Stomach (tissue), 9 donors: ENCODE measurements around the gene OPCML. TPM values are rescaled to one million over a fixed set of nuclear protein-coding genes. Genes with fewer than 3 reads are reported as not detected.
A peak's percentile ranks its signal among the peaks of the same experiment; 100 is the strongest.

Experiments
- DNase-seq, 2 donors: peaks; one replicate each; pipeline versions ENCODE4 v3.0.0 to v3.0.0-alpha.2; 2013 to 2019
- H3K27ac ChIP-seq, 5 donors: fragments of 200-600 bp in 4 of 5; sonication (generic) in 4 of 5; one replicate each; pipeline ENCODE4 v1.5.1; 2013 to 2019; ENCODE audit warnings: mild to moderate bottlenecking in 1 of 5, moderate library complexity in 1 of 5
- H3K27me3 ChIP-seq, 3 donors: fragments of 200-600 bp; sonication (generic); one replicate each; pipeline ENCODE4 v1.5.1; 2017 to 2019; ENCODE audit warnings: mixed run types in 1 of 3
- H3K36me3 ChIP-seq, 4 donors: fragments of 200-600 bp; sonication (generic); 1 replicate in 3 of 4; 2 replicates in 1 of 4; pipeline ENCODE4 v1.5.1; 2016 to 2019
- H3K4me1 ChIP-seq, 4 donors: fragments of 200-600 bp; sonication (generic); one replicate each; pipeline ENCODE4 v1.5.1; 2016 to 2019
- H3K4me3 ChIP-seq, 4 donors: fragments of 200-600 bp; sonication (generic) in 3 of 4; one replicate each; pipeline ENCODE4 v1.5.1; 2016 to 2019; ENCODE audit warnings: mild to moderate bottlenecking in 1 of 4
- H3K9me3 ChIP-seq, 4 donors: fragments of 200-600 bp; sonication (generic); one replicate each; pipeline ENCODE4 v1.5.1; 2016 to 2019
- EP300 ChIP-seq: sonication (generic); formaldehyde crosslinking; IDR thresholded peaks from one replicate; pipeline ENCODE4 v1.6.1; 2017; ENCODE audit warnings: antibody characterized with exemption
- POLR2A ChIP-seq, 4 donors: fragments of 450-650 bp; IDR thresholded peaks; one replicate each; pipeline ENCODE4 v1.6.1; 2016; ENCODE audit warnings: antibody characterized with exemption in 4 of 4, control low read depth in 2 of 4, mild to moderate bottlenecking in 1 of 4, moderate library complexity in 1 of 4
- POLR2AphosphoS5 ChIP-seq, 3 donors: sonication (generic); formaldehyde crosslinking; IDR thresholded peaks; one replicate each; pipeline ENCODE4 v1.6.1; 2016; ENCODE audit warnings: antibody characterized with exemption in 3 of 3
- WGBS, 5 donors: extraction: QIAGEN DNeasy Blood & Tissue Kit in 3 of 5; methylation state at CpG; one replicate each; pipeline versions ENCODE4 v1.1.5 to v1.1.7; 2013 to 2018; 5-methylcytosine and 5-hydroxymethylcytosine counted together
- intact Hi-C: fragments of 100-400 bp; cut with DNase I; formaldehyde crosslinking; loops from one replicate; pipeline ENCODE4 v1.15.1; 2023; ENCODE audit warnings: low total_unique reads
- polyA plus RNA-seq, 3 donors: library from polyadenylated mRNA; stranded (reverse); fragments of 200-250 nt; gene quantifications; one replicate each; pipeline ENCODE4 v1.2.3, GENCODE V29; 2013
- total RNA-seq, 5 donors: library from RNA; depleted of rRNA; stranded (reverse); fragments of >200 nt; gene quantifications; one replicate each; pipeline versions ENCODE4 v1.1.0 to v1.2.3, GENCODE V29; 2014 to 2016
- TF ChIP-seq, protein P1 (sequence below), 7 experiments: fragments of 450-650 bp in 4 of 7; fragments of 200-600 bp in 3 of 7; sonication (generic) in 3 of 7; IDR thresholded peaks; one replicate each; pipeline ENCODE4 v1.5.1; 2016 to 2019; ENCODE audit warnings: antibody characterized with exemption in 7 of 7, control low read depth in 2 of 7, mild to moderate bottlenecking in 1 of 7
- donor health status: healthy with polysubstance abuse.
- donor health status: Bipolar disorder and iron deficiency.
- donor health status: healthy.

The OPCML gene
- total and polyA plus RNA-seq, 8 donors, result 0.03 to 0.92 (median 0.55) TPM; not detected in 3

DNA sequence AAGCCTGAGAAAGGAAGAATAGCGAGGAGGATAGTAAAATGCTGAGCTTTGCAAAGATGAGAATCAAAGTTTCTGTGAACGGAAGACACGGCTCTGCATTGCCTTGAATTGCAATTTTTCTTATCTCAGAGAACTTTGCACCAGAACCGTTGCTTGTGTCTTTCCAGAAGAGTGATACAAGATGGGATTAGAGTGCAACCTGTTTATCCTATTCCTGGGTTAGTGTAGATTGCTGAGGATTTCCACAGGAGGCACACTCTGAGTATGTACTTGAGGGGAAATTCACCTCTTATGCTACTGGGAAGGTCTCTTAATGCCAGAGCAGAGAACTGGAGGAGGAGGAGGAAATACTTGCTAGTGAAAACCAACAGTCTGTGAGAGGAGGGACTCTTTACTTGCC lies 377.5 kb downstream of the OPCML start:
- Histone ChIP-seq H3K27ac (no peak overlapping the region), H3K4me1 (no peaks in the 10 kb centered on the region), H3K27me3 (peaks cover 0 to 41% (median 11%) of the 10 kb centered on the region in 3 donors), H3K4me3 (no peak overlapping the region), H3K9me3 (no peaks in the 10 kb centered on the region), H3K36me3 (no peaks in the 10 kb centered on the region)
- intact Hi-C loops, result no loop called here
- TF ChIP-seq, protein P1, sequence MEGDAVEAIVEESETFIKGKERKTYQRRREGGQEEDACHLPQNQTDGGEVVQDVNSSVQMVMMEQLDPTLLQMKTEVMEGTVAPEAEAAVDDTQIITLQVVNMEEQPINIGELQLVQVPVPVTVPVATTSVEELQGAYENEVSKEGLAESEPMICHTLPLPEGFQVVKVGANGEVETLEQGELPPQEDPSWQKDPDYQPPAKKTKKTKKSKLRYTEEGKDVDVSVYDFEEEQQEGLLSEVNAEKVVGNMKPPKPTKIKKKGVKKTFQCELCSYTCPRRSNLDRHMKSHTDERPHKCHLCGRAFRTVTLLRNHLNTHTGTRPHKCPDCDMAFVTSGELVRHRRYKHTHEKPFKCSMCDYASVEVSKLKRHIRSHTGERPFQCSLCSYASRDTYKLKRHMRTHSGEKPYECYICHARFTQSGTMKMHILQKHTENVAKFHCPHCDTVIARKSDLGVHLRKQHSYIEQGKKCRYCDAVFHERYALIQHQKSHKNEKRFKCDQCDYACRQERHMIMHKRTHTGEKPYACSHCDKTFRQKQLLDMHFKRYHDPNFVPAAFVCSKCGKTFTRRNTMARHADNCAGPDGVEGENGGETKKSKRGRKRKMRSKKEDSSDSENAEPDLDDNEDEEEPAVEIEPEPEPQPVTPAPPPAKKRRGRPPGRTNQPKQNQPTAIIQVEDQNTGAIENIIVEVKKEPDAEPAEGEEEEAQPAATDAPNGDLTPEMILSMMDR (IDR thresholded peaks at IDR 0.05), result no peak
- TF ChIP-seq POLR2AphosphoS5 (IDR thresholded peaks at IDR 0.05), result no peak
- no peak for TF ChIP-seq POLR2A (IDR thresholded peaks at IDR 0.05)
- TF ChIP-seq EP300, result no peak
- DNase-seq, result no peak
- WGBS, 5 donors, result 48 to 65% (median 52%) methylated on average over 4 of the region's 4 CpGs

DNA sequence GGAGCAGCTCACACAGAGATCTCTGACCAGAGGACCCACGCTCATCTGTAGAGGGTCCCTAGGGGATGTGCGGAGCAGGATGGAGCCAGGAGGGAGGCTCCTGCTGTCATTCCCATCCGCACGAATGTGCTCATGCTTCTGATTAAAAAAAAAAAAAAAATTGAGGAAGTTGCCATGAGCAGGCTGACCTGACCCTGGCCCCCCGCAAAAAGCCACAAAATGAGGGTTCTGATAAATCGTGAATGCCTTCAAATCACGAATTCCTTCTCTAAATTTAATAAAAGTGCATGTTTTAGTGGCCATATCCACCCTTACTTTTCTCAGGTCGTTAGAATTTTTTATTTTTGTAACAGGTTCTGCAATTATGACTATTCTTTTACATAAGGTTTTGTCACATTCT lies 378.2 kb downstream of the OPCML start:
- intact Hi-C loops, result no loop called here
- TF ChIP-seq POLR2AphosphoS5 (IDR thresholded peaks at IDR 0.05) (no peak), POLR2A (IDR thresholded peaks at IDR 0.05) (no peak), EP300 (no peak)
- TF ChIP-seq, protein P1 (IDR thresholded peaks at IDR 0.05), result no peak
- Histone ChIP-seq H3K27me3 (peaks cover 0 to 41% (median 11%) of the 10 kb centered on the region in 3 donors), H3K4me3 (no peak overlapping the region), H3K27ac (no peak overlapping the region), H3K9me3 (no peaks in the 10 kb centered on the region), H3K4me1 (no peaks in the 10 kb centered on the region), H3K36me3 (no peaks in the 10 kb centered on the region)
- WGBS, 5 donors, result 66 to 84% (median 76%) methylated on average over 8 of the region's 8 CpGs
- DNase-seq, result no peak

DNA sequence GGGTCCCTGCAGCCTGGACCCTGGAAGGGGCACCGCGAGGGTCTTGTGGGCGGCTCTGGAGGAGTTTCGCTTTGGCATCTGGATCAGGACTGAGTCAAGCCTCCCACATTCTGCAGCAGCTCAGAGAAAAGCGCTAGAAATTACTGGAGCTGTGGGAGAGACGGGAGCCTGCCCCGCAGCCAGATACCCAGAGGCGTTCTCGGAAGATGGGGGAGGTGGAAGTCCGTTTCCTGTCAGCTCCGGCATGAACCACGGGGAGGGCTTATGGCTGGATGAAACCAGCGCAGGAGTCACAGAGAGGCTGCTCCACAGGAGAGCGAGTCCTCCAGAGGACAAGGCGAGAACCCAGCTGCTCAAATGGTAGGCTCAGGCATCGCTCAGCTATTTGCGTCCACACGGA lies 379.3 kb downstream of the OPCML start:
- no peaks in the 10 kb centered on the region for H3K9me3 ChIP-seq
- no peak overlapping the region for H3K27ac ChIP-seq
- H3K4me3 ChIP-seq, result no peak overlapping the region
- peak in 1 of 2 donors; percentile 28 for DNase-seq
- 74 to 85% (median 78%) methylated on average over 18 of the region's 18 CpGs for WGBS, 5 donors
- H3K36me3 ChIP-seq, result no peaks in the 10 kb centered on the region
- peaks cover 0 to 40% (median 11%) of the 10 kb centered on the region in 3 donors for H3K27me3 ChIP-seq
- TF ChIP-seq POLR2AphosphoS5 (IDR thresholded peaks at IDR 0.05) (no peak), POLR2A (IDR thresholded peaks at IDR 0.05) (no peak), EP300 (no peak)
- TF ChIP-seq, protein P1 (IDR thresholded peaks at IDR 0.05), result no peak
- no peaks in the 10 kb centered on the region for H3K4me1 ChIP-seq
- intact Hi-C loops, result no loop called here

DNA sequence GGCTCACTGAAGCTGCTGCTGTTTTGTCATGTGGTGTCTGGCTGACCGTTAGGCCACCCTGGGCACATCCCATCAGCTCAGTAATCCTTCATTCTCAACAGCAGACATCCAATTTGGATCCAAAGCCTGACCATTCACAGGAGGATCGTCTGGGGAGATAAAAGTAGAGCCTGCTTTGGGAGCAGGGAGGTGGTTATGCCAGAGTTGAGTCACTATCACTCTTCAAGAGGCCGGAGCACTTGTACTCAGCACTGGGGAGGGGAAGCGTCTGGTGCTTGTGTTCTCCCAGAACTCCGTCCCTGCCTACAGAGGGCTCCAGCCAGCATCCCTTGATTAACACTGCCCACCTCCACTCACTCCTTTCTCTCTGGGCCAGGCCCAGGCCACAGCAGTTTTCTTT lies 382.6 kb downstream of the OPCML start:
- Histone ChIP-seq H3K27me3 (peaks cover 0 to 19% (median 8%) of the 10 kb centered on the region in 3 donors), H3K27ac (no peak overlapping the region), H3K4me3 (no peak overlapping the region), H3K9me3 (no peaks in the 10 kb centered on the region), H3K4me1 (no peaks in the 10 kb centered on the region), H3K36me3 (no peaks in the 10 kb centered on the region)
- no peak for TF ChIP-seq EP300
- TF ChIP-seq, protein P1 (IDR thresholded peaks at IDR 0.05), result no peak
- no peak for TF ChIP-seq POLR2AphosphoS5 (IDR thresholded peaks at IDR 0.05)
- intact Hi-C loops, result no loop called here
- WGBS, 5 donors, result 69 to 88% (median 75%) methylated on average over 5 of the region's 5 CpGs
- no peak for DNase-seq
